ENCODE data around the gene KAZN.

- no peak for TF ChIP-seq CTCF (conservative IDR thresholded peaks at IDR 0.05; ENCODE audit: low read length)
- no peak for TF ChIP-seq EZH2phosphoT487 (IDR thresholded peaks at IDR 0.05; ENCODE audit: borderline replicate concordance)
Measured at GRCh38 chr1:14713077-14713476, 114.6 kb downstream of the KAZN start.
